GM12892 (cell line): ENCODE measurements around the gene SCP2.

Experiments
- POLR2A ChIP-seq: IDR thresholded peaks from 2 replicates; pipeline ENCODE4 v1.6.1; 2011; ENCODE audit warnings: low read depth, low read length, control low read depth
- POLR2AphosphoS5 ChIP-seq: IDR thresholded peaks from 2 replicates; pipeline ENCODE4 v1.6.1; 2011; ENCODE audit warnings: low read depth, low read length, control low read depth

DNA sequence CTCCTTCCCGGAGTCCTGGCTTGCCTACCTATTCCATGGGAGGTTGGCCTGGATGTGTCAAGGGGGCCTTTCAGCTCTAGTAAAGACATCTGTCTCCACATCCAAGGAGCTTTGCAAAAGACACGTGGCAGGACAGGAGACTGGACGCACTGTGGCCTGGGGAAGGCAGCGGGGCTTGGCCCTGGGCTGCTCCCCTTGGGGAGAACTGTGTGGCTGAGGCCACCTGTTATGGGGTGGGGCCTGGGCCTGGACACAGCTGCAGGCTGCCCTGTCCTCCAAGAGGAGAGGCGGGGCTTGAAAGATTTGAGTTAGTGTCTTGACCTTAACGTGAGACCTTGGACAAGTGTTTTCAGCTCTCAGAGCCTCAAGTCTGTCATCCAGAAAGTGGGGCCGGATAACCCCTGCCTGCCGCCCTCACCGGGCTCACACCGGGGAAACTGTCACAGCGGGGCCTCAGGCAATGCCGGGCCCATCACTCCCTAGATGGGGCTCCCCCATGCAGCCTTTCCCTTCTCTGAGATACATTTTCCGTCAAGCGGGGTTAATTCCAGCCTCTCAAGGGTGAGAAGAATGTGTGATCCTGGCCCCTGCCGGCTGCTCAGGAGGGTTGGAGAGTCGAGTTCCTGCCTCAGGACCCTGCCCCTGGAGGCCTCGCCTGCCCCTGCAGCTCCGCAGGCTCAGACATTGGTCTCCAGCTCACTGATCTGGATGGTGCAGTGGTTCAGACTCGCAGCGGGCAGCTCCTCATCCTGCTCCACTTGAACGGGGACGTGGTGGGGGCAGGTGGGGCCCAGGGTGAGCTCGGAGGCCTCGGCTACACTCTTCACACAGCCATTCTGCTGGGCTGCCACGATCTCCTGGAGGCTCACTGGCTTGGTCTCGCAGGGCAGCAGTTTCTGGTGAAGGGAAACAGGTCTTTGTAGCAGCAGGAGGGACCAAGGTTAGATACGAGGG lies 160.5 kb downstream of the SCP2 start:
- TF ChIP-seq POLR2A (no peak), POLR2AphosphoS5 (no peak)
